Measurements from ENCODE around the gene CADPS2. TPM values are rescaled to one million over a fixed set of nuclear protein-coding genes. Genes with fewer than 3 reads are reported as not detected.

Gene CADPS2
- total and polyA plus RNA-seq, 2 of the 4 experiments (the other 2 are of a cell fraction): 0.10 to 0.54 TPM

DNA sequence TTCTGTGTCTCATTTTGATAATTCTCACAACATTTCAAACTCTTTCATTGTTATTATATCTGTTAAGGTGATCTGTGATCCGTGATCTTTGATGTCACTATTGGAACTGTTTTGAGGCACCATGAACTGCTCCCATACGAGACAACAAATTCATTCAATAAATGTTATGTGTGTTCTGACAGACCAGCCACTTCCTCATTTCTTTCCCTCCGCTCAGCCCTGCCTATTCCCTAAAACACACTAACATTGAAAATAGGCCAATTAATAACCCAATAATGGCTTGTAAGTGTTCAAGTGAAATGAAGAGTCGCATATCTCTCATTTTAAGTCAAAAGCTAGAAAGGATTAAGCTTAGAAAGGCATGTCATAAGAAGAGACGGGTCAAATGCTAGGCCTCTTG lies 232.6 kb downstream of the CADPS2 start:
- no peak overlapping the region for H2BK15ac ChIP-seq (ENCODE audit: low read depth, low read length)
- no peaks in the 10 kb centered on the region for H3K4me1 ChIP-seq (ENCODE audit: control insufficient read depth, insufficient read depth, low read length)
- no peak overlapping the region for H4K91ac ChIP-seq (ENCODE audit: insufficient read depth, low read depth, low read length)
- no peak for DNase-seq
- ATAC-seq (ENCODE audit: low read depth): no peak
- no peak overlapping the region for H4K8ac ChIP-seq (ENCODE audit: low read depth in 2 of 2, low read length in 2 of 2)
- H2BK5ac ChIP-seq (ENCODE audit: low read depth, low read length, poor library complexity, severe bottlenecking): no peak overlapping the region
- H2BK20ac ChIP-seq (ENCODE audit: low read depth, low read length): no peak overlapping the region
- H3K79me1 ChIP-seq (ENCODE audit: low read depth in 1 of 2, low read length in 2 of 2): no peaks in the 10 kb centered on the region
- no peak overlapping the region for H4K5ac ChIP-seq (ENCODE audit: low read depth, low read length)
- H3K27me3 ChIP-seq (ENCODE audit: control insufficient read depth, insufficient read depth, low read length): no peaks in the 10 kb centered on the region
- TF ChIP-seq NFE2L2 (IDR thresholded peaks at IDR 0.05; ENCODE audit: low read depth, low read length): no peak
- no peak for TF ChIP-seq MAZ (IDR thresholded peaks at IDR 0.05; ENCODE audit: borderline replicate concordance, low read depth, low read length)
- no peak for TF ChIP-seq CEBPB (IDR thresholded peaks at IDR 0.05; ENCODE audit: low read depth, low read length)
- TF ChIP-seq, protein P1, sequence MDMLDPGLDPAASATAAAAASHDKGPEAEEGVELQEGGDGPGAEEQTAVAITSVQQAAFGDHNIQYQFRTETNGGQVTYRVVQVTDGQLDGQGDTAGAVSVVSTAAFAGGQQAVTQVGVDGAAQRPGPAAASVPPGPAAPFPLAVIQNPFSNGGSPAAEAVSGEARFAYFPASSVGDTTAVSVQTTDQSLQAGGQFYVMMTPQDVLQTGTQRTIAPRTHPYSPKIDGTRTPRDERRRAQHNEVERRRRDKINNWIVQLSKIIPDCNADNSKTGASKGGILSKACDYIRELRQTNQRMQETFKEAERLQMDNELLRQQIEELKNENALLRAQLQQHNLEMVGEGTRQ (IDR thresholded peaks at IDR 0.05; ENCODE audit: low read depth, low read length): no peak
- no peak for TF ChIP-seq MAFK (IDR thresholded peaks at IDR 0.05; ENCODE audit: low read depth, low read length)
- TF ChIP-seq POLR2A (IDR thresholded peaks at IDR 0.05; ENCODE audit: low read depth, low read length): no peak
- no peak for TF ChIP-seq FOS (IDR thresholded peaks at IDR 0.05; ENCODE audit: low read depth, low read length)
- no peak for TF ChIP-seq RFX5 (IDR thresholded peaks at IDR 0.05; ENCODE audit: low read depth, low read length)
- no peak for TF ChIP-seq MXI1 (IDR thresholded peaks at IDR 0.05; ENCODE audit: borderline replicate concordance, low read depth, low read length)
- TF ChIP-seq CHD1 (IDR thresholded peaks at IDR 0.05; ENCODE audit: low read depth, low read length): no peak
- no peak for TF ChIP-seq ELK1 (IDR thresholded peaks at IDR 0.05; ENCODE audit: borderline replicate concordance, low read depth, low read length)
- TF ChIP-seq RCOR1 (IDR thresholded peaks at IDR 0.05; ENCODE audit: insufficient replicate concordance, low read length): no peak
- TF ChIP-seq SMC3 (IDR thresholded peaks at IDR 0.05; ENCODE audit: low read depth, low read length): no peak
- H3K56ac ChIP-seq (ENCODE audit: extremely low read depth, insufficient read depth, low read length): no peak overlapping the region
- H2AK9ac ChIP-seq (replicated peaks; ENCODE audit: low read depth, low read length, poor library complexity): no peak overlapping the region
- H3K27ac ChIP-seq (ENCODE audit: insufficient read depth, low read length): no peak overlapping the region
- CTCF ChIA-PET: no interaction called here
- H3K9me3 ChIP-seq (ENCODE audit: control insufficient read depth, insufficient read depth, low read length): peaks cover under 1% of the 10 kb centered on the region; the same call in 1 of the 2 replicates
- POLR2A ChIA-PET (ENCODE audit: unreplicated experiment): no interaction called here
- no peak overlapping the region for H3K9ac ChIP-seq (ENCODE audit: low read depth, low read length)
- intact Hi-C loops (cut with micrococcal nuclease): no loop called here
- H3K4me3 ChIP-seq (ENCODE audit: insufficient read depth, low read depth, low read length): no peak overlapping the region
- H2AK5ac ChIP-seq (ENCODE audit: low read depth, low read length): no peak overlapping the region
- no peak overlapping the region for H3K14ac ChIP-seq (replicated peaks; ENCODE audit: low read depth, low read length)
- no CpG with 5 or more reads among the region's 5 CpGs for WGBS, 2 experiments (ENCODE audit: extremely low coverage in 2 of 2, insufficient read length in 1 of 2)
- no peak overlapping the region for H2BK120ac ChIP-seq (ENCODE audit: low read depth, low read length)
- H3K9me1 ChIP-seq (ENCODE audit: insufficient read depth, low read length): no peaks in the 10 kb centered on the region
- in situ Hi-C loops (cut with MboI; ENCODE audit: low sequenced_read_pairs): no loop called here
- no peak overlapping the region for H3K4ac ChIP-seq (ENCODE audit: low read depth, low read length)
- dilution Hi-C loops (cut with HindIII; ENCODE audit: low sequenced_read_pairs, unreplicated experiment): no loop called here
- no peaks in the 10 kb centered on the region for H3K36me3 ChIP-seq (ENCODE audit: control insufficient read depth, insufficient read depth, low read length)
- H3K4me2 ChIP-seq (ENCODE audit: low read depth, low read length): no peak overlapping the region
- H2AFZ ChIP-seq (replicated peaks; ENCODE audit: low read length, poor library complexity): no peak overlapping the region
- no TSS peak for BruUV-seq (replicated peaks)
- H4K20me1 ChIP-seq (ENCODE audit: insufficient read depth, low read length): no peaks in the 10 kb centered on the region
- H3K18ac ChIP-seq (ENCODE audit: low read depth, low read length): no peak overlapping the region
- H3K23ac ChIP-seq (ENCODE audit: low read depth, low read length): no peak overlapping the region
